SJCRH30 (cell line): ENCODE results near the gene NAA10. TPM values are rescaled to one million over a fixed set of nuclear protein-coding genes. Genes with fewer than 3 reads are reported as not detected.

ENCODE experiments used
- DNase-seq, 2 experiments: peaks; one replicate each; pipeline ENCODE4 v3.0.0-alpha.2; 2015 to 2020
- H3K27ac ChIP-seq: fragments of 250-450 bp; sonication (Bioruptor Pico); 2 replicates; pipeline ENCODE4 v1.5.1; 2020; ENCODE audit warnings: mild to moderate bottlenecking, moderate library complexity
- H3K27me3 ChIP-seq: fragments of 250-450 bp; sonication (Bioruptor Pico); 2 replicates; pipeline ENCODE4 v1.5.1; 2020; ENCODE audit warnings: mild to moderate bottlenecking, moderate library complexity
- H3K36me3 ChIP-seq: fragments of 250-450 bp; sonication (Bioruptor Pico); 2 replicates; pipeline ENCODE4 v1.5.1; 2020; ENCODE audit warnings: mild to moderate bottlenecking, moderate library complexity
- H3K4me1 ChIP-seq: fragments of 250-450 bp; sonication (Bioruptor Pico); 2 replicates; pipeline ENCODE4 v1.5.1; 2020; ENCODE audit warnings: mild to moderate bottlenecking, moderate library complexity
- H3K4me3 ChIP-seq: fragments of 250-450 bp; sonication (Bioruptor Pico); 2 replicates; pipeline ENCODE4 v1.5.1; 2020; ENCODE audit warnings: mild to moderate bottlenecking, moderate library complexity
- H3K9me3 ChIP-seq: fragments of 250-450 bp; sonication (Bioruptor Pico); replicated peaks from 2 replicates; pipeline ENCODE4 v1.5.1; 2020; ENCODE audit warnings: mild to moderate bottlenecking, moderate library complexity
- total RNA-seq: library from RNA; depleted of rRNA; stranded (reverse); fragments of >200 nt; shearing (Covaris generic); gene quantifications from 2 replicates; pipeline ENCODE4 v1.2.3, GENCODE V29; 2014

NAA10 gene
- total RNA-seq, 1 experiment from 2014 or later = 58.6 TPM

GRCh38 chrX:153959649-153960048 is 24.8 kb upstream of the NAA10 start:
- Histone ChIP-seq H3K4me3 (no peak overlapping the region), H3K4me1 (no peaks in the 10 kb centered on the region), H3K9me3 (no peaks in the 10 kb centered on the region), H3K36me3 (peaks cover 38% of the 10 kb centered on the region), H3K27ac (no peak overlapping the region), H3K27me3 (no peaks in the 10 kb centered on the region)
- no peak for DNase-seq

GRCh38 chrX:153958605-153959004 is 23.8 kb upstream of the NAA10 start:
- Histone ChIP-seq H3K4me3 (no peak overlapping the region), H3K4me1 (no peaks in the 10 kb centered on the region), H3K27ac (no peak overlapping the region), H3K9me3 (no peaks in the 10 kb centered on the region), H3K27me3 (no peaks in the 10 kb centered on the region), H3K36me3 (peaks cover 43% of the 10 kb centered on the region)
- no peak for DNase-seq

DNA sequence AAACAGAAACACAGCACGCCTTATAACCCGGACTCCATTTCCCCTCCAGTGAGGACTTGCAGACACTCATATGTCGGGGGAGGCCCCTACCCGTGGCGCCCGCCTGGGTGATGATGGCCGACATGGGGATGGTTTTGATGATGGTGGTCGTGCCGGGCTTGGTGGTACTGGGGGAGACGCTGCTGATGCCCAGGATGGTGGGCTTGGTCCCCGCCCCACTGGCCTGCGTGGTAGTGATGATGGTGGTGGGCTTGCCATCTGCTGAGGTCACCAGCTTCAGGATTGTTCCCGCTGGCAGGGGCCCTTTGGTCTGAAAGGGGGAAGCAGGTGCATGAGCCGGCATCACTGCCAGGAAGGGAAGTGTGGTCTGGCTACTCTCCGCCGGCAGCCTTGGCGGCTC is 22.4 kb upstream of the NAA10 start:
- no peak for DNase-seq
- Histone ChIP-seq H3K36me3 (peaks cover 48% of the 10 kb centered on the region), H3K27ac (no peak overlapping the region), H3K9me3 (no peaks in the 10 kb centered on the region), H3K4me3 (no peak overlapping the region), H3K27me3 (no peaks in the 10 kb centered on the region), H3K4me1 (no peaks in the 10 kb centered on the region)

DNA sequence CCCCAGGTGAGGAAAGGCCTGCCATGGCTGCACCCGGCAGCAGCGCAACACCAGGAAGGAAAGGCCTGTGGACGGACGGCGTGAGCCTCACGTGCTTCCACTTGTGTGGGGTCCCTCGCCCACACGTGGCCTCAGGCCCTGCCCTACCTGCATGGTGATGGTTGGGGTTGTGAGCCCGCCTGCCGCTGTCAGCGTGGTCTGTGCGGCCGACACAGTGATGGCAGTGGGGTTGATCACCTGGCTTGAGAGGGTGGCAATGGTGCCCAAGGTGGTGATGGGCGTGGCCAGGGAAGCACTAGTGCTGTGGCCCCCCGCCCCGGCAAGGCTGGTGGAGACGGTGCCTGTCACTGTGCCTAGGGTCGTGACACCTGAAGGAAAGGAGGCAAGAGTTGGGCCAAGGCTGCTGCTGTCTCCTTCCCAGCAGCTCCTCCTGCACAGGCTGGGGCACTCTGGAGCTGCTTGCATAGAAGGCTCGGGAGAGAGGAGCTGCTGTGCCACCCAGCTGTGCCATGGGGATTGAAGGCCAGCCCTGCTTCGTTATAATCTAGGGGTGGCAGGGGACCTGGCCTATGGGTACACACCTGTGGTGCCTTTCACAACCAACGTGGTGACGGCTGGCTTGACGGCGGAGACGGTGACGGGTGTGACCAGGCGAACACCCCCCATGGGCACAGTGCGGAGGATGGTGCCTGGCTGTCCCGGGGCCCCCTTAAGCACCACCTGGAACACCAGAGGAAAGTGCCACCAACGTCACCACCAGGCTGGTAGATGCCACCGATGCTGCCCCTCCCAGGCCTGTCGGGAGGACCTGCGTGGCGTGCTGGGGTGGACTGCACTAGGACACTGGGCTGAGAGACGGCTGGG is 21.4 kb upstream of the NAA10 start:
- Histone ChIP-seq H3K9me3 (no peaks in the 10 kb centered on the region), H3K4me1 (no peaks in the 10 kb centered on the region), H3K27me3 (no peaks in the 10 kb centered on the region), H3K36me3 (peaks cover 44% of the 10 kb centered on the region), H3K27ac (no peak overlapping the region), H3K4me3 (no peak overlapping the region)
- no peak for DNase-seq

DNA sequence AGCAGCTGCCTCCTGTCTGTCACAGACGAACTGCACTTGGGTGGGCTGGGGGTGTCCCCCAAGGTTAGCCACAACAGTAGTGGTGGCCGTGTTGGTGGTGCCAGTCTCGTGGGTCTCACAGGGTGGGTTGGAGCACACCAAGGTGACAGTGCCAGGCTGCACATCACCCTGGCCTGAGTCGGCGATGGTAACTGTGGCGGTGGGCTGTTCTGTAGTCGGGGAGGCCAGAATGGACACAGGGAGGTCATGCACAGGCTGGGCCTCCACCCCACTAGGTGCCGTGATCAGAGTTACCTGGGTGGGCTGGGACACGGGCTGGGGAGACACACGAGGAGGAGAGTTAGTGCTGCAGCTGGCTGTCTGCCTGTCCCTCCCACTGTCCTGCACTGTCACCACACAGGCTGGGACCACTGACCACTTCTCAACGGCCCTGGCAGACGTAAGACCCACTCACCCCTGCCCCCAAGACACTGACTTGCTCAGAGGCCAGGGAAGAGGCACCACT is 20.4 kb upstream of the NAA10 start:
- Histone ChIP-seq H3K4me1 (no peaks in the 10 kb centered on the region), H3K4me3 (no peak overlapping the region), H3K27me3 (no peaks in the 10 kb centered on the region), H3K9me3 (no peaks in the 10 kb centered on the region), H3K27ac (no peak overlapping the region), H3K36me3 (peaks cover 45% of the 10 kb centered on the region)
- DNase-seq = no peak

DNA sequence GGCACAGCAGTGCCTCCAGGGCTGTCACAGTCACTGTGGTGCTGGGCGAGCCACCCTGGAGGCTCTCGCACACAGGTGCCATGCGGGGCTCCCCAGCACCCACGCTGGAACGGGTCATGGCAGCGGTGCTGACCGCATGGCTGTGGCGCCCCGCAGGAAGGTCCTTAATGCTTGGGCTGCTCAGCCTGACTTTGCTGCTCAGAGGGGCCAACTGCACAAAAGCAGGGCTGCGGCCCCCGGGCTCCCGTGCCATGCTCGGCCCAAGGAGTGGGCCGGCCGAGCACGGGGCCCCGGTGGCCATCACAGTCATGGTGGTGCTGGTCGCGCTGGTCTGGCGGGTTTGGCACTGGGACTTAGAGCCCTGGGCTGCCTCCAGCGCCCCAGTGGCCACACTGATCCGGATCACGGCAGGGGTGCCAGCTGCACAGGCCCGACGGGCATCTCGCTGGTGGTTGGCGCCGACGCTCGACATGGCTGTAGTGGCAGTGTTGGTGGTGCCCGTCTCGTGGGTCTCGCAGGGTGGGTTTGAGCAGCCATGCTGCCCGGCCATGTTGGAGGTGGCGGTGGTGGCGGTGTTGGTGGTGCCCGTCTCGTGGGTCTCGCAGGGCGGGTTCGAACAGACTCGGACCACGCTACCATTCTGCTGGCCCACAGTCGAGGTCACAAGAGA is 19.9 kb upstream of the NAA10 start:
- Histone ChIP-seq H3K4me3 (no peak overlapping the region), H3K36me3 (peaks cover 42% of the 10 kb centered on the region), H3K27ac (no peak overlapping the region), H3K9me3 (no peaks in the 10 kb centered on the region), H3K27me3 (no peaks in the 10 kb centered on the region), H3K4me1 (no peaks in the 10 kb centered on the region)
- DNase-seq = no peak

DNA sequence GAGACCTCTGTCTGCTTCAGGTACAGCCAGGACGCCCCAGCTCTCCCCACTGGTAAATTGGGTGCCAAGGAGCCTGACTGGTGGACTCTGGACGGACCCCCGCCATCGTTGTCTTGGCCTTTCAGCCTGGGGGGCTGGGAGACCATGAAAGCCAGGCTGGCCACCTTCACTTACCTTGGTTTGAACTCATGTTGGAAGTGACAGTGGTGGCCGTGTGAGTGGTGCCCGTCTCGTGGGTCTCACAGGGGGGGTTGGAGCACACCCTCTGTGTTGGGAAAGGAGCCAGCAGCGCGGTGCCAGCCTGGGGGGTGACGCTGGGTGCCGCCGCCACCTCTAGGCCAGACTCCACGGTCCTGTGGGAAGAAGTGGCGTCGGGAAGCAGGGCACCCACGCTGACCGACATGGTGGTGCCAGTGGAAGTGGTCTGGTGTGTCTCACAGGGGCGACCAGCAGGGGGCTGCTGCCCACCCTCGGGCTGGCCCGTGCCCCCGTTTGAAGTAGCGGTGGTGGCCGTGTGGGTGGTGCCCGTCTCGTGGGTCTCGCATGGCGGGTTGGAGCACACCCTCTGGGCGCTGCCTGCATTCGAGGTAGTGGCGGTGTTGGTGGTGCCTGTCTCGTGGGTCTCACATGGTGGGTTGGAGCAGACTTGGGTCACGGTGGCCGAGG is 19.2 kb upstream of the NAA10 start:
- Histone ChIP-seq H3K36me3 (peaks cover 43% of the 10 kb centered on the region), H3K27ac (no peak overlapping the region), H3K27me3 (no peaks in the 10 kb centered on the region), H3K4me3 (no peak overlapping the region), H3K4me1 (no peaks in the 10 kb centered on the region), H3K9me3 (no peaks in the 10 kb centered on the region)
- DNase-seq = no peak

DNA sequence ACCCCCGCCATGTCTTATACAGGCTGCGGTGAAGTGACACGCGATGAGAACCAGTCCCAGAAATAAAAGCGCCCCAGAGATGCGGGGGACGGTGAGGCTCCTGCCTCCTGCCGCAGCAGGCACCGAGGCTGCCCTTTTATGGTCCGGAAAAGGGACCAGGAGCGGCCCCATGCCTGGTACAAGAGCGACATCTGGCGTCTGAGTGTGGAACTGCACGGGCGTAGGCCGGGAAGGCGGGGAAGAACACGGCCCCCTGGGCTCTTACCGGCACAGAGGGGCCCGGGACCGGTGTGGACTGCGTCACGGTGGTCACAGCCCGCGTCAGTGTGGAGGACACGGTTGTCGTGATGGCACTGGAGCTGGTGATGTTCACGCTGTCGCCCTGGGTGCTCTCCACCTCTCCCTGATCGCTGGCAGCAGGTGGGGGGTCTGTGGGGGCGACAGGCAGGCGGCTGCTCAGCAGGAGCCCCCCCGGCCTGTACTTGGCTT is 18.5 kb upstream of the NAA10 start:
- no peaks in the 10 kb centered on the region for H3K27me3 ChIP-seq
- no peaks in the 10 kb centered on the region for H3K9me3 ChIP-seq
- H3K36me3 ChIP-seq = peaks cover 43% of the 10 kb centered on the region
- no peak overlapping the region for H3K4me3 ChIP-seq
- H3K4me1 ChIP-seq = no peaks in the 10 kb centered on the region
- DNase-seq = peak; percentile 34 to 58
- no peak overlapping the region for H3K27ac ChIP-seq

DNA sequence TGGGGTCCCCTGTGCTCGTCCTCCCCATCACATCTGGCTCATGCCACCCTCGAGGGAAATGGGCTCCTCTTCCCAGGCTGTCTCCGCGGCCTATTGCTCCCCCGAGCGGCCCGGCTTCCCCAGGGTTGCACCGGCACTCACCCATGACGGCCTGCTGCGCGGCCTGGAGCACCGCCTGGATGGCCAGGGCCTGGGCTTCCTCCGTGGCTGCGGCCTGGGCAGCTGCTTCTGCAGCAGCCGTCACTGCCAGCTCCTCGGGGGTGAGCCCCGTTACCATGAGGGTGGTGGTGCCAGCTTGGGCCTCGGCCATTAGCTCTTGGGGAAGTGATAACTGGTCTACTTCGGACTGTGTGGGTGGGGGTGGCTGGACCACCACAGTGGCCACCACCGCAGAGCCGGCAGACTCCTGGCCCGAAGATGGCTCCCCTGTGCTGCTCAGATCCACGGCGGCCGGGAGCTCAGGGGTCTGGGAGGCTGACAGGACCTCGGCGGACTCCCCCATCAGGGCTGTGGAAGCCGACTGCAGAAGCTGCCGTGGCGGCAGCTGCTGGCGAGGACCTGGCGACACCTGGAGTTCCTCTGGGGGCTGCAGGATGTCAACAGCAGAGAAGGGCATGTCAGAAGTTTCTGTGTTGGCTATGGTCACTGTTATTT is 17.7 kb upstream of the NAA10 start:
- H3K27me3 ChIP-seq = no peaks in the 10 kb centered on the region
- H3K27ac ChIP-seq = no peak overlapping the region
- no peak for DNase-seq
- no peaks in the 10 kb centered on the region for H3K9me3 ChIP-seq
- H3K4me3 ChIP-seq = no peak overlapping the region
- H3K4me1 ChIP-seq = no peaks in the 10 kb centered on the region
- H3K36me3 ChIP-seq = peaks cover 34% of the 10 kb centered on the region

DNA sequence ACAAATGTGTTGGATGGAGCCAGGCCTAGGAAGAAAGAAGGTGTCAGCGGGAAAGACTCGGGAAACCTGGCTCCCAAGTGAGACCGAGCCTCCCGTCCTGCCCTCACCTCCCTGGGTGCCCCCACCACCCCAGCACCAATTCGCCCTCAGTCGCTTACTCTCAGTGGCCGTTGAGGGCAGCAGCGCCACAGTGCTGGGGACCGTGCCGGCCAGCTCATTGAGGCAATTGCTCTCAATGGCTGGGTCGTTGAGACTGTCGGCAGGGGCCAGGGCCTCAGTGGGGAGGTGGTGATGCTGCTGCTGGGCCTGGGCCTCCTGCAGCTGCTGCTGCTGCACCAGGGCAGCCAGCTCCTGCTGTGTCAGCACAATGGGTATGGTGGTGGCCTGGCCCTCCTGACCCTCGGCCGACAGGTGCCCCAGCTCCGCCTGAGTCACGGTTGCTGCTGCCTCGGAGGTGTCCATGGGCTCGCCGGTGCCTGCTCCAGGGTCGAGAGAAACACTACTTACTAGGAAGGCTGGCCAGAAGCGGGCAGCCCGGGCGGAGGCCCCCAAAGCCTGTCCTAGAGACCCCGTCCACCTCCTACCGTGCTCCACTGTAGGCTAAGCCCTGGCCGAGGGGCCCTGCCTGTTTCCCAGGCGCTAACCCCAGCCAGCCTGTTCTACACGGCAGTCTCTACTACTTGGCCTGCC is 17.0 kb upstream of the NAA10 start:
- Histone ChIP-seq H3K27ac (no peak overlapping the region), H3K4me1 (no peaks in the 10 kb centered on the region), H3K36me3 (peaks cover 33% of the 10 kb centered on the region), H3K4me3 (no peak overlapping the region), H3K27me3 (no peaks in the 10 kb centered on the region), H3K9me3 (no peaks in the 10 kb centered on the region)
- DNase-seq = no peak

DNA sequence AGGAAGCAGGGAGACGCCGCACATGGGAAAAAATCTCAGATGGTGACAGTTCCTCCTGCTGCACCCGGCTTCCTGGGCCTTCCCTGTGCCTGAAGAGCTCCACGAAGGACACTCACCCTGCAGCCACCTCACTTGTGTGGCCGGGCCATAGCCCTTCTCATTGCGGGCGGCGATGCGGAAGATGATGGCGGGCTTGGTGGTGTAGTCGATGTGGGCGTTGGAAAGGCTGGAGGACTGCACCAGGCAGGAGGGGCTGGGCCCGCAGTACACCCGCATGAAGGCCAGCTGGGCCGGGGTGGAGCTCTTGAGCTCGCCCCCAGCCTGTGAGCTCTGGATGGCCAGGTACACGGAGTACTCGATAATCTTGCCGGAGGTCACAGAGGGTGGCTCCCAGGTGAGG is 15.3 kb upstream of the NAA10 start:
- H3K27ac ChIP-seq = no peak overlapping the region
- 0 out of 2 replicates have a peak, but pooled peaks cover 3% of the 10 kb centered on the region for H3K4me1 ChIP-seq
- no peaks in the 10 kb centered on the region for H3K9me3 ChIP-seq
- peaks cover 30% of the 10 kb centered on the region for H3K36me3 ChIP-seq
- no peak for DNase-seq
- H3K27me3 ChIP-seq = no peaks in the 10 kb centered on the region
- no peak overlapping the region for H3K4me3 ChIP-seq

DNA sequence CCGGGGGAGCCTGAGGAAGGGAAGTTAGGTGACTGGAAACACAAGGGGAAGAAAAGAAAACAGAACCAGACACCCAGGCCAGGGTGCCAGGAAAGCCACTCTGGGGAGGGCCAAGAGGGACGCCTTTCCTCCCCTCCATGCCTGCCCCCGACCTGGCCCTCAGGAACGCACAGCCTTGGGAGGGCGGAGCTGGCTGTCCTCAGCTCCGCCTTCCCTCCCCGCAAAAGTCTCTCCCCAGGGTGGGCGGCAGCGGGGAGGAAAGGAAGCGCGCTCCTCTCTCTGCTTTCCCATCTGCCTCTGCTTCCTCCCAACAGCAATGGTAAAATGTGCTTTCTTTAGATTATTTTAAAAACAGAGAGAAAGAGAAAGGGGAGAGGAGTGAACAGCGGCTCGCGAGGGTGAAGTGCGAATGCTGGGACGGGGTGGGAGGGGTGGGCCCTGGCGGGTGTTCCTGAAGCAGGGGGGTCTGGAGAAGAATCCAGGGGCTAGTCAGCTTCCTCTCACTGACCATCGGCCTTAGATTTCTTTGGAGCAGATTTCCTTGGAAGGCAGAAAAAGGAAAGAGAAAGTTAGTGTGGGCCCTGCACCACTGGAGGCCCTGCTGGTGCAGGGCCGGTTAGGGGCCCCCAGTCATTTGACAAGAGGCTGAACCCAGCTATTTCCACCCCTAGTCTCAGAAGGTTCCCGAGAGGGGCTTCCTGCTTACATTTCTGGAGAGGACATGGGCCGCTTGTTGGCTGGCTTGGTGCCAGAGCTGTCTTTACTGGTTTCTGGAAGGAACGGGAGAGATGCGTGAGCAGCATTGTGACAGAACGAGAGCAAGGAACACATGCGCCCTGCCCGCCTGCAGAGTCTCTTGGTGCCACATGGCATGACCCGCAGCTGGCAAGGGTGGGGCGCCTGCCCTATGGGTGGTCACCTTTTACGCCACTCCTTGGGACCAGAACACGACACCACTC is 14.3 kb upstream of the NAA10 start:
- no peak overlapping the region for H3K4me3 ChIP-seq
- H3K36me3 ChIP-seq = peaks cover 28% of the 10 kb centered on the region
- no peak for DNase-seq
- H3K27ac ChIP-seq = no peak overlapping the region
- no peaks in the 10 kb centered on the region for H3K9me3 ChIP-seq
- 0 out of 2 replicates have a peak, but pooled peaks cover 3% of the 10 kb centered on the region for H3K4me1 ChIP-seq
- no peaks in the 10 kb centered on the region for H3K27me3 ChIP-seq

DNA sequence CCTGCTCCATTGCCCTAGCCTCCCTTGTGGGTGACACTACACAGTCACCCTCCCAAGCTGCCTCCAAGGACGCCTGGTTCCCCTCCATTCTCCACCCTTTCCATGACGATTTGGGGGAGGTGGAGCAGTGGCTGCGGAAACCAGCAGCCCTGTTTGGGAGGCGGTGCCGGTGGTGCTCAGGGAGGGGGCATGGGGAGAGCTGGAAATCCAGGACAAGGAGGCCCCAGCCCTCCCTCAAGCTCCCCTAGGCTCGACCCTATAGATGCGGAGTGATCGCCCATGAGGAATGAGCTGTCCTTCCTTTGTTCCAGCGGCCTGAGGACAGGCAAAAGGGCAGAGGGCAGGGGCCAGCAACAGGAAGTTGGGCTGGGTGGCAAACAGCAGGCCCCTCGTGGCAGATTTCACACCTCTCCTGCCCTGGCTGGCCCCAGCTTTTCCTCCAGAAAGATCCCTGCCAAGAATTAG is 13.2 kb upstream of the NAA10 start:
- H3K27me3 ChIP-seq = no peaks in the 10 kb centered on the region
- H3K9me3 ChIP-seq = no peaks in the 10 kb centered on the region
- H3K36me3 ChIP-seq = peaks cover 23% of the 10 kb centered on the region
- H3K4me3 ChIP-seq = no peak overlapping the region
- no peak for DNase-seq
- H3K27ac ChIP-seq = no peak overlapping the region
- 0 out of 2 replicates have a peak, but pooled peaks cover 3% of the 10 kb centered on the region for H3K4me1 ChIP-seq
